HEK293T (cell line): Measurements from ENCODE around the gene H6PD.

Source experiments
- BHLHE40 ChIP-seq: fragments of 450-650 bp; IDR thresholded peaks from 2 replicates; pipeline ENCODE4 v1.6.1; 2016; ENCODE audit warnings: mild to moderate bottlenecking, moderate library complexity, borderline replicate concordance
- ELF4 ChIP-seq: fragments of 450-650 bp; IDR thresholded peaks from 2 replicates; pipeline ENCODE4 v1.6.1; 2017; ENCODE audit warnings: antibody characterized with exemption
- FOXK2 ChIP-seq: fragments of 450-650 bp; IDR thresholded peaks from 2 replicates; pipeline ENCODE4 v1.6.1; 2016; ENCODE audit warnings: mild to moderate bottlenecking
- FOXM1 ChIP-seq: fragments of 450-650 bp; IDR thresholded peaks from 2 replicates; pipeline ENCODE4 v1.6.1; 2017; ENCODE audit warnings: mild to moderate bottlenecking, borderline replicate concordance
- NFRKB ChIP-seq: fragments of 450-650 bp; IDR thresholded peaks from 2 replicates; pipeline ENCODE4 v1.6.1; 2016; ENCODE audit warnings: mild to moderate bottlenecking, moderate library complexity

DNA sequence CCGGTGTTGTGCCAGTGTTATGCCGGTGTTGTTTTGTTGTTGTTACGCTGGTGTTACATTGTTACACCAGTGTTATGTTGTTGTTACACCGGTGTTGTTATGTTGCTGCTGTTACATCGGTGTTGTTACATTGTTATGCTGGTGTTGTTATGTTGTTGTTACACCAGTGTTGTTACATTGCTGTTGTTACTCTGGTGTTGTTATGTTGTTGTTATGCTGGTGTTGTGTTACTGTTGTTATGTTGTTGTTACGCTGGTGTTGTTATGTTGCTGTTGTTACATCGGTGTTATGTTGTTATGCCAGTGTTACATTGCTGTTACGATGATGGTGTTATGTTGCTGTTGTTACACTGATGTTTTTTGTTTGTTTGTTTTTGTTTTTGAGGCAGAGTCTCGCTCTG, 24.1 kb downstream of the H6PD start:
- TF ChIP-seq BHLHE40: no peak
- TF ChIP-seq ELF4: no peak
- TF ChIP-seq NFRKB: no peak
- TF ChIP-seq FOXM1: no peak
- TF ChIP-seq FOXK2: no peak
